DMS53 treated with DMSO at 0.1 percent for 48 hours (cell line): ENCODE results near the gene PTPRU.

Experiments used
- DNase-seq: peaks from one replicate; lab custom pipeline; 2025; ENCODE audit not compliant: unreplicated experiment; lab: John Stamatoyannopoulos, UW

Gene PTPRU

GRCh38 chr1:29356663-29357062 lies 120.3 kb downstream of the PTPRU start:
- no peak for DNase-seq

DNA sequence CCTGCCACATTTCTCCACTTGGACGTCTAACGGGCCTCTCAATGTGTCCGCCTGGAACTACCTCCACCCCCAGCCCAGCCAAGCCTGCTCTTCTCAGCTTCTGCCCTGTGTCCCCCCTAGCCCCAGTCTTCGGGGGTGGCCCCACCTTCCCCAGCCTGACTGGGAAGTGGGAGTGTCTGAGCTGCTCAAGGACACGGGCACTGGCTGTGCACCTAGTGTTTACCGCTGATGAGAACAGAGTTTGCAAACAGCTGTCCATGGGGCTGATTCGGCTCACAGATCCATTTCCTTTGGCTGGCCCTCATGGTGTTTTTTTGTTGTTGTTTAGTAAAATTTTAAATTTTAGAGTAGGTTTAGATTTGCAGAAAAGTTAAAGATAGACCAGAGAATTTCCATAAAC lies 121.1 kb downstream of the PTPRU start:
- DNase-seq = no peak

- no peak for DNase-seq
Observed at GRCh38 chr1:29358183-29358582, 121.9 kb downstream of the PTPRU start.

DNA sequence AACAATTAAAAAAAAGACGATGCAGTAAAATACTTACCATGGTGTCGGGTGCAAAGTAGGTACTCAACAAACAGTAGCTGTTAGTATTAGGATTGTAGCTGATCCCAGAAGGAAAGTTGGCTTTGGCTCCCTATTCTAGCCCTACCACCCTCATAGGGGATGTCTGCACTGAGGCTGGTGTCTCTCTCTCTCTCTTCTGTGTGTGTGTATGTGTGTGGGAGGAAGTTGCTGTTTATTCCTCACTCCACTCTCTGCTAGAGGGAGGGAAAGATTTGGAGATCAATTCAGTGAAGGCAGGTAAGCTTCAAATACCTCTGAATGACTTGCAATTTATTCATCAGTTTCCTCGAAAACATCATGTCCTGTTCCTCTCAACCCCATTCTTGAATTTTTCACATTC lies 124.4 kb downstream of the PTPRU start:
- DNase-seq = no peak

DNA sequence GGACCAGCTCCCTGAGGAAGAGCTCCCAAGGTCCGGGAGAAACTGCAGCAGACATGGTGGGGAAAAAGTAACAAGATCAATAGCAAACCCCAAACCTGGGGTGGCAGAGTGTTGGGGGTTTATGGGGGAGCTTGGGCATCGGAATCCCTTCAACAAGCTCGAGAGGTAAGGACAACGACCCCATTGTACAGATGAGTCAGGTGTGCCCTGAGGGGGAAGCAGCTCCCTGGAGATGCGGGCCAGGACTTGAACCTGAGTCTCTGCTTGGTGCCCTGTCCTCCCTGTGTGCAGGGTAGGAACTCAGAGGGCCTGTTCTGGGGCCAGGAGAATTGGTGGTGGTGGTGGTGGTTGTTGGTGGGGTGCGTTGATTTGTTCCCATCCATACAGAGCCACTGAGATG lies 125.4 kb downstream of the PTPRU start:
- DNase-seq = no peak

DNA sequence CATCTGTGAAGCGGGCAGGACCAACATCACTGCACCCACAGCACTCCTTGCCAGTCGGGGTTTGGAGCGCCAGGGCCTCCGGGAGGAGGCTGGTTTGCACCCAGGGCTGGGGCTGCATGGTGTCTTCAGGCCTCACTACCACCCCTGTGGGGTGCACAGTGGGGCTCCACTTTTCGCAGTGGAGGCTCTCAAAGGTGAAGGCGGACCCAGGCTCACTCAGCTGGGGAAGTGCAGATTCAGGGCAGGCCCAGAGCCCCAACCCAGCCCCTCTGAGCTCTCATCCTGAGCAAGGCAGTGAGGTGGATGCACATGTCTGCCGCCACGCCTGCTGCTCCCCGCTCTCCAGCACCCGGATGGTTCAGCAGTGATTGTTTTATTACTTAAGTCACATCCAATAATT lies 125.8 kb downstream of the PTPRU start:
- no peak for DNase-seq

GRCh38 chr1:29362764-29363163 lies 126.4 kb downstream of the PTPRU start:
- no peak for DNase-seq

DNA sequence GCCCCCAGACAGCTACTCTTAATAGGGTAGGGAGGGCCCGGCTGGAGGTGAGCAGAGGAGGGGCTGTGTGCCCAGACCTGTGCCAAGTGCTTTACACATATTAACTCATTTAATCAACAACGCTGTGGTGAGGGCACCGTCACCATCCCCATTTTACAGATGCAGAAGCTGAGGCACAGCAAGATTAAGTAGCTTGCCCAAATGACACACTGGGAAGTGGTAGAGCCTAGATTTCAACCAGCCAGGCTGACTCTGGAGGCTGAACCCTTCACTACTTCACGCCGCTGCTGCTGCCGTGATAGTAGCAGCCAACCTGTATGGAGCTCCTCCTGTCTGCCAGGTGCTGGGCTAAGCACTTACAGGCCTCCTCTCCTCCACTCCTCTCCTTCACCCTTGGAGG lies 127.2 kb downstream of the PTPRU start:
- DNase-seq = no peak

GRCh38 chr1:29364101-29364678 lies 127.9 kb downstream of the PTPRU start:
- DNase-seq = no peak

- no peak for DNase-seq
Observed at GRCh38 chr1:29365906-29366670, 129.8 kb downstream of the PTPRU start.

DNA sequence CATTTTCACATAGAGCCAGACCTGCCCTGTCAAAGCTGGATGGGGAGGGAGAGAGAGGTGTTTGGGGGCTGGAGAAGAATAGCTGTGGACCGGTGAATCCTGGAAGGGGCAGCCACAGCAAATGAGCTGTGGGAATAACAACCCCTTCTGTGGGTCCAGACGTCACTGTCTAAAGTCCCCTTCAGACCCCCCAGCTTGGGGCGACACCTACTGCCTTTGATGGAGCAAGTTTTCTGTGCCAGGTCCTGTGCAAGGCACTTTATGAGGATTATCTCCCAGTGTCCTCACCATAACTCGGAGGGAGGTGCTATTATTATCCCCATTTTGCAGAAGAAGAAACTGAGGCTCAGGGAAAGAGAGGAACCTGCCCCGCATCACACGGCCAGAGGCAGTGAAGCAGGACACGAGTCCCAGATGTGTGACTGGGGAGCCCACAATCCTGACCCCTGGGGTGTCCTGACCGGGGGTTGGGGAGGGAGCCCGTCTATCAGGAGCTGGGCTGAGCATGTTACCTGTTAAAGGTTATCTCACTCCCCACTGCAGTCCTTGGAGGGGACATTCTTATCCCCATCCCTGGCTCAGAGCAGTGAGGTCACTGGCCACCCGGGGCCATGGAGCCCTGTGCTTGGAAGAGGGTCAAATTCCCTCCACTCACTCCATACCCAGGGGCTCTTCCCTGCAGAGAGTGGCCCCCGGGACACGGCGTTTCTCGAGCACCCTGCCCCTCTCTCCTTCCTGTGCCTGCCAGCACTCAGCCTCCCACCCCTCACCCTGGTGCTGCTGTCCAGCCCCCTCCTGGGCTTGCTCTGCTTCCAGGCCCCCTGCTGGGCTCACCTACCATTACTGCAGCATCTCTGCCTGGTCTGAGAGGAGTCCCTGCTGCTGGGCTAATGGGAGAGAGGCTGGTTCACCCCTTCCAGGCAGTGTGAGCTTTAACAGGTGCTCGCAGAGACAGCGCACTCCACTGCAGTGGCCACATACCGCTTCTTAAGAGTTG lies 132.9 kb downstream of the PTPRU start:
- DNase-seq = no peak

- no peak for DNase-seq
Observed at GRCh38 chr1:29370067-29370466, 133.7 kb downstream of the PTPRU start.

- no peak for DNase-seq
Observed at GRCh38 chr1:29371332-29371731, 135.0 kb downstream of the PTPRU start.

DNA sequence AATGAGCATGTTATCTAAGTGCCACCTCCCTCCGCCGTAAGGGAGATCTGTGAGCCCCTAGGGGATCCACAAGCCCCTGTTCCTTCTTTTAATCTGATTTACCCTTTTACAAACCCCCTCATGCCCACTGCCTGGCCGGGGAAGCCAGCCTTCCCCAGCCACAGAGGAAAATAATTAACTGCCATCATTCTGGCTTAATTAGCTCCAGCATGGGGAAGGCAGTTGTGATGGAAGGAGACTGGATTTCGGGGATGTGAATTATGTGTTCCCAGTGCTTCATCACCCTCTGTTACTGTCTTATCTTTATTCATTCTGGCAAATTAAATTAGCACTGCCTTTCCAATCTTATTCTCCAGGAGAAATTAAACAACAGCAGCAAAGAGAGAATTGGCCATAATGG lies 135.8 kb downstream of the PTPRU start:
- no peak for DNase-seq
